Stimulated activated naive CD8-positive, alpha-beta T cell treated with anti-CD3 and anti-CD28 coated beads, Interleukin-15, Interleukin-2, amounts not matched to agents 100 U/mL and 50 U/mL, for 24 hours (primary cell): ENCODE data around the gene ZNF57.
A peak's percentile ranks its signal among the peaks of the same experiment; 100 is the strongest.
"Not testable (repeated sequence)": the region's sequence is repeated elsewhere in the genome, so short reads cannot be mapped to it uniquely, and the experiment has no call there.

Source experiments
- ATAC-seq: fragments of 150-1000 bp; cut with Tn5 transposase; one replicate; pipeline ENCODE4 v1.10.0; 2021
- DNase-seq: peaks from one replicate; pipeline ENCODE4 v3.0.0; 2021

ZNF57 gene

GRCh38 chr19:2900296-2901252 is at the start of gene ZNF57:
ZNF57 (plus strand) TSS chr19:2900928; CDS start chr19:2901046, 118 bp downstream.
- ATAC-seq = peak; percentile 98
- peak; percentile 99 for DNase-seq

DNA sequence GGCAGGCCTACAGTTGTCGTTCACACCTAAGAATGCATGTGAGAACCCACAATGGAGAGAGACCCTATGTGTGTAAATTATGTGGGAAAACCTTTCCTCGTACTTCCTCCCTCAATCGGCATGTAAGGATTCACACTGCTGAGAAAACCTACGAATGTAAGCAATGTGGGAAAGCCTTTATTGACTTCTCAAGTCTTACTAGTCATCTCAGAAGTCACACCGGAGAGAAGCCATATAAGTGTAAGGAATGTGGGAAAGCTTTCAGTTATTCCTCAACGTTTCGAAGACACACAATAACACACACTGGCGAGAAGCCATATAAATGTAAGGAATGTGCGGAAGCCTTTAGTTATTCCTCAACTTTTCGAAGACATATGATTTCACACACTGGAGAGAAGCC is 48.1 kb upstream of the ZNF57 start:
- no peak for DNase-seq
- ATAC-seq = no peak

- DNase-seq (no peak), ATAC-seq (no peak)
Measured at GRCh38 chr19:2853015-2853606, 47.6 kb upstream of the ZNF57 start.

GRCh38 chr19:2854849-2855248 is 45.9 kb upstream of the ZNF57 start:
- DNase-seq (no peak), ATAC-seq (no peak)

DNA sequence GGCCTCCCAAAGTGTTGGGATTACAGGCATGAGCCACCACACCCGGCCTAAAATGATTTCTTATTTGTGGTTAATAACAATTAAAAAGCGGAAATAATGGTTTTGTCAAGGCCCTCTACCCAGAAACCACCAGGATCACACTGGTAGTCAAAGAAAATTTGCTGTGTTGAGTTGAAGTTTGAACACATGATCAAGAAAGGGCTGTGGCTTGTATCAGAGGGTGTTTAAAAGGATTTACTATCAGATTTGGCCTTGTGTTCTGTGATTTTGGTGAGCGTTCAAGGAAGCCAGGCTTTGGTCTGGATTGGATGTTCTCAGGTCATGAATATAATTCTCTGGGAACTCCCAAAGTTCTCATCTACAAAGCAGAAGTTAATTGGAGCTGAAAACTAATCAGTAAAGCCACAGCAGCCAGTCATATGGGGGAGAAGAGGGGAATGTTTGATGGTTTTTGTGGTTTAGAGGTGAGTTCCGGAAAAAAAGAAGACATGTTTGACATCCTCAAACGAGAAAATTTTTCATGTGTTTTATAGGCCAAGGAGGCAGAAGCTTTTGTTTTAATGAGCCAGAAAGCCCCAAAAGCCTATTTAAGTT is 44.2 kb upstream of the ZNF57 start:
- ATAC-seq = no peak
- DNase-seq = no peak

DNA sequence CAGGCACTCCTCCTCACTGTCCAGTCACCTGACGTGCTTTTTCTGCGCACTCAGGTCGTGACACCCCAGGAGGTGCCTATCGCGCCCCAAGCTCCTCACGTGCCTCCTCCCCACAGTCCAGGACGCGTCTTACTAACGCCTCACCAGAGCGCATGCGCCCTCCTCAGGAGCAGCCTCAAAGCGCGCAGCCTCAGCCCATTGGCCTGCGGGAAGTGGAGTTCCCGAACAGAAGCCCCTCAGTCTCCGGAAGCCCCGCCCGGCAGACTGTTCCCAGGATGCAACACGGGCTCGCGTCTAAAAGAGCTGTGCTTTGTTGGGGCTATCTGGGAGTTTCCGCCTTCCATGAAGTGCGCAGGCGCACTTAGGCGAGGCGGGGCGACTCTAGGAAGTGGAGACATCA is 41.9 kb upstream of the ZNF57 start:
- no peak for ATAC-seq

DNA sequence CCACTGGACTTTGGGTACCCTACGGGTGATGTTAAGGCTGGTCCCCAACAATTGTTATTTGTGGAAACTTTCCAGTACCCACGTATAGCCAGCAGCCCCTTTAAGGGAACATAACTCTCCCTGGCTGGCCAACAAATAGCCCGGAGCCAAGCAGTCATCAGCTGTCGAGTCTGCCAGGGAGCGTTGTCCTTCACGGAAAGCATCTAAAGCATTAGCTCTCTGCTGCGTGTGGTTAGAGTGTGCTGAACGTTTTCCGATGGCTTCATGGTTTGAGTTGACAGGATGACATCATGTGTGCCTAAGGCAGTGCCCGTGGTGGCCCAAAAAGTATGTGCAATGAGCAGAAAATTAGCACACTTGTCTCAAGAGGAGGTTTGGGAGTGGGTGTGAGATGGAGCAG is 36.9 kb upstream of the ZNF57 start:
- ATAC-seq = no peak
- no peak for DNase-seq

More for the DNA sequence above, 41.9 kb upstream of the ZNF57 start:
- DNase-seq = no peak

GRCh38 chr19:2865334-2866100 is 35.2 kb upstream of the ZNF57 start:
- ATAC-seq (no peak), DNase-seq (no peak)

- ATAC-seq = no peak
Measured at GRCh38 chr19:2866495-2867024, 34.2 kb upstream of the ZNF57 start.

GRCh38 chr19:2867025-2867991 is 33.4 kb upstream of the ZNF57 start, which contains the start of gene ZNF556:
ZNF556 (plus strand) TSS chr19:2867335; CDS start chr19:2867422, 87 bp downstream.
- ATAC-seq = peak; percentile 19

More at GRCh38 chr19:2866495-2867024, 34.2 kb upstream of the ZNF57 start:
- no peak for DNase-seq

GRCh38 chr19:2869618-2870017 is 31.1 kb upstream of the ZNF57 start:
- peak; percentile 46 for ATAC-seq
- DNase-seq = no peak

More at GRCh38 chr19:2867025-2867991, 33.4 kb upstream of the ZNF57 start, which contains the start of gene ZNF556:
- DNase-seq = no peak

DNA sequence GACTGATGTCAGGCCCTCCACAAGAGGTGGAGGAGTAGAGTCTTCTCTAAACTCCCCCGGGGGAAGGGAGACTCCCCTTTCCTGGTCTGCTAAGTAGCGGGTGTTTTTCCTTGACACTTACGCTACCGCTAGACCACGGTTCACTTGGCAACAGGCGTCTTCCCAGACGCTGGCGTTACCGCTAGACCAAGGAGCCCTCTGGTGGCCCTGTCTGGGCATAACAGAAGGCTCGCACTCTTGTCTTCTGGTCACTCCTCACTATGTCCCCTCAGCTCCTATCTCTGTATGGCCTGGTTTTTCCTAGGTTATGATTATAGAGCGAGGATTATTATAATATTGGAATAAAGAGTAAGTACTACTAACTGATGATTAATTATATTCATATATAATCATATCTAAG is 28.6 kb upstream of the ZNF57 start:
- not testable (repeated sequence) for ATAC-seq, DNase-seq

DNA sequence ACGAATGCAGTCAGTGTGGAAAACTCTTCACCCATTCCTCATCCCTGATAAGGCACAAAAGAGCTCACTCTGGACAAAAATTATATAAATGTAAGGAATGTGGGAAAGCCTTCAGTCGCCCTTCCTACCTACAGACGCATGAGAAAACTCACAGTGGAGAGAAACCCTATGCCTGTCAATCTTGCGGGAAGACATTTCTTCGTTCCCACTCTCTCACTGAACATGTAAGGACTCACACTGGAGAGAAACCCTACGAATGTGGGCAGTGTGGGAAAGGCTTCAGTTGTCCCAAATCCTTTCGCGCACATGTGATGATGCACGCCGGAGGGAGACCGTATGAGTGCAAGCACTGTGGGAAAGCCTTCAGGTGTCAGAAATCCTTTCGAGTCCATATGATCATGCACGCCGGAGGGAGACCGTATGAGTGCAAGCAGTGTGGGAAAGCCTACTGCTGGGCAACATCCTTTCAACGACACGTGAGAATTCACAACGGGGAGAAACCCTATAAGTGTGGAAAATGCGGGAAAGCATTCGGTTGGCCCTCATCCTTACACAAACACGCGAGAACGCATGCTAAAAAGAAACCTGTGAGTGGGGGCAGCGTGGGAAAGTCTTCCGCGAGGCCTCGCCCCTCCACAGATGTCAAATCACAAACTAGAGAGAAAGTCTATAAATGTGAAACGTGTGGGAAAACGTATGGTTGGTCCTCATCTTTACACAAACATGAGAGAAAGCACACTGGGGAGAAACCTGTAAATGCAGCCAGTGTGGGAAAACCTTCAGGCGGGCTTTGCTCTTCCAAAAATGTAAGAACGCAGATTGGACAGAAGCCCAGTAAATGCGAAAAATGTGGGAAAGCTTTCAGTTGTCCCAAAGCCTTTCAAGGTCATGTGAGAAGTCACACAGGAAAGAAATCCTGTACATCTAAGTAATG is 23.1 kb upstream of the ZNF57 start:
- ATAC-seq = no peak

GRCh38 chr19:2883686-2884439 is 16.9 kb upstream of the ZNF57 start:
- ATAC-seq (no peak), DNase-seq (no peak)

More for the DNA sequence above, 23.1 kb upstream of the ZNF57 start:
- no peak for DNase-seq

DNA sequence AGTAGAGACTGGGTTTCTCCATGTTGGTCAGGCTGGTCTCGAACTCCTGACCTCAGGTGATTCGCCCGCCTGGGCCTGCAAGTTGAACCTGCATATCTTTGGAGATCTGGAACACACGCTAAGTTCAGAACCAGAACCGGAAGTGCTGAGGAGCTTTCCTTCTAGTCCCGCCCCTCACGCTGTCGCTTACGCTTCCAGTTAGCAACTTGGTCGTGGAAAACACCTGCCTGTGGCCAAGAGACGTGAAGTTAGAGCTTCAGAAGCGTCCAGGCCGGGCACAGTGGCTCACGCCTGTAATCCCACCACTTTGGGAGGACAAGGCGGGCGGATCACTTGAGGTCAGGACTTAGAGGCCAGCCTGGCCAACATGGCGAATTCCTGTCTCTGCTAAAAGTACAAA is 15.0 kb upstream of the ZNF57 start:
- DNase-seq (no peak), ATAC-seq (no peak)

GRCh38 chr19:2887391-2887914 is 13.3 kb upstream of the ZNF57 start:
- DNase-seq (no peak), ATAC-seq (peak; percentile 57)

- peak; percentile 32 for ATAC-seq
- DNase-seq = peak; percentile 50
Measured at GRCh38 chr19:2888731-2889224, 11.9 kb upstream of the ZNF57 start.

DNA sequence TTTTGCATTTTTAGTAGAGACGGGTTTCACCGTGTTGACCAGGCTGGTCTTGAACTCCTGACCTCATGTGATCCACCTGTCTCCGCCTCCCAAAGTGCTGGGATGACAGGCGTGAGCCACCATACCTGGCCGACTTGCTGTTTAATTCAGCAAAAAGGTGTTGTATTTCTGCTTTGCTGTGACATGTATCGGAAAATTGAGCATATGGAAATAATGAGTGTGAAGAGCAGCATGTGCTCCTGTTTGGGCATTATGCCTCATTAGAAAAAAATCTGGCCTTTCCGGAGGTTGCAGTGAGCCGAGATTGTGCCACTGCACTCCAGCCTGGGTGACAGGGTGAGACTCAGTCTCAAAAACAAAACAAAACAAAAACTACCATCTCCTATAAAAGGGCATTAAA is 10.2 kb upstream of the ZNF57 start:
- DNase-seq, ATAC-seq: not testable (repeated sequence)
